ENCODE results near the gene GTPBP1.

GTPBP1 gene

DNA sequence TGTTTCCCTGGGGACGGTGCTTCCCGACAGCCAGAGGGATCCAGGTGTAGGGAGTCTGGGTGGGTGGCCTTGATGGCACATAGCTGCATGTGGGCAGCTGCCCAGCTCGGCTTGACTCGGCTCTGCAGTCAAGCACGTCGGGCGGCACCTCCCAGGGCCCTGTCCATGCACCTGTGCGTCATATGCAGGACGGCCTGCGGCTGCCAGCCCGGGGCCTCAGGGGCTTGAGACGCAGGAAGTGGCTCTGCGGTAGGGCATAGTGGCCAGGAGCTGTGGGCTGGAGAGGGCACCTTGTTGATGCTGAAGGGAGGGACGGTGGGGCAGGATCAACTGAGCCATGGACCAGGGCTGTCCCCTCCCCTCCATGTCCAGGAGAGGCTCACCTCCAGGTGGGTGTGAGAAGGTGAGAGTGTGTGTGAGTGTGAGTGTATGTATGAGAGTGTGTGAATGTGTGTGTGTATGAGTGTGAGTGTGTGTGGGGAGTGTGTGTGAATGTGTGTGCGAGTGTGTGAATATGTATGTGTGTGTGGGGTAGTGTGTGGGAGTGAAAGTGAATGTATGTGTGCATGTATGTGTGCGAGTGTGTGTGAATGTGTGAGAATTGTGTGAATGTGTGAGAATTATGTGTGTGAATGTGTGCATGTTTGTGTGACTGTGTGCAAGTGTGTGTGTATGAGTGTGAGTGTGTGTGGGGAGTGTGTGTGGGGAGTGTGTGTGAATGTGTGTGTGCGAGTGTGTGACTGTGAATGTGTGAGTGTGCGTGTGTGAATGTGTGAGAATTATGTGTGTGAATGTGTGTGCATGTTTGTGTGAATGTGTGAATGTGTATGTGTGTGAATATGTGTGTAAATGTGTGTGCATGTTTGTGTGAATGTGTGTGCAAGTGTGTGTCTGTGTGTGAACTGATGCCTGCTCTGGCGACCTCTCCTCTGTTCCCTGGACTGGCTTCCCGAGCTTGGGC lies 55.7 kb downstream of the GTPBP1 start:
- no peak for FAIRE-seq

DNA sequence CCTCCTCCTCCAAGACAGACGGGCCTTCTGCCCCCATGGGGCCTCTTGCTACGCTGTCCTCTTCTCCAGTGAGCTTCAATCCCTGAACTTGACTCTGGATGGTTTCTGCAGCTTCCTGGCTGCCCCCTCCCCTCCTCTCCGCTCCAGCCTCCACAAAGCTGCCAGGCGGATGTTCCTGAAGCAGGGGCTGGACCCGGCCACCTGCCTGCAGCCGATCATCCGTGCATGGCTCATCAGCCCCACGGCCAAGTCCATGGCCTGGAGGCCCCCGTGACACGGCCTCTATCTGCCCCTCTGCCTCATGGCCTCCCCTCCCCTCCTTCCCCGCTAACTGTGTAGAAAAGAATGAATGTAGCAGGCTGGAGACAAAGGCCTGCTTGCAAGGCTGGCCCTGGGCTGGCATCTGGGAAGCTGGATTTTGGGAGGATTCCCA lies 56.8 kb downstream of the GTPBP1 start:
- FAIRE-seq: no peak

DNA sequence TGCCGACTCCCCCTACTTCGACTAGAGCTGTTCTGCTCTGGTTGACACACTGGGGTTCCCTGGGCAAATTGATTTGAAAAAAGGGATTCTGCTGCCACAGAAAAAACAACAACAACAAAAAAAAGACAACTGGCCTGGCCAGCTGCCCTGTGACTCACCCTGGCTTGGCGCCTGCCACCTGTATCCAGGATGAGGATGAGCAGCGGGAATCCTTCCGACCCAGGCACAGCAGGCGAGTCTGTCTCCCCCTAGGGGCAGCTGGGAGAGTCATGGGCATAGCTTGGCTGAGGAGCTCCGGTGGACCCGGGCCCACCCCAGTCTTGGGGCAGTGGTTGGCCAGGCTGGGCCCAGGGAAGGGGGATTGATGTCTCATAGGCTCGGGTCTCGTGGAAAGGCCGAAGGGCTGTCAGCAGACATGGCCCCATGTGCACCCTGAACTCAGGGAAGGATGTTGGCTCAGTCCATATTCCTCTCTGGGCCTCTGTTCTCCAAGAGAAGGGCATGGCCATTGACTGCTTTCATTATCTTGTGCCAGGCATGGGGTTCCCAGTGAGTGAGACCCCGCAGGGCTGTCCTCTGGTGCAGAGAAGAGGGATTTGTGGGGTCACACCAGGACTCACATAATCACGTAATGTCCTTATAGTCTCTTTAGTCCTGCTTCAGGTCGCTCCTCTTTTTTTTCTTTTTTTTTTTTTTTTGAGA lies 60.5 kb downstream of the GTPBP1 start:
- no peak for FAIRE-seq

DNA sequence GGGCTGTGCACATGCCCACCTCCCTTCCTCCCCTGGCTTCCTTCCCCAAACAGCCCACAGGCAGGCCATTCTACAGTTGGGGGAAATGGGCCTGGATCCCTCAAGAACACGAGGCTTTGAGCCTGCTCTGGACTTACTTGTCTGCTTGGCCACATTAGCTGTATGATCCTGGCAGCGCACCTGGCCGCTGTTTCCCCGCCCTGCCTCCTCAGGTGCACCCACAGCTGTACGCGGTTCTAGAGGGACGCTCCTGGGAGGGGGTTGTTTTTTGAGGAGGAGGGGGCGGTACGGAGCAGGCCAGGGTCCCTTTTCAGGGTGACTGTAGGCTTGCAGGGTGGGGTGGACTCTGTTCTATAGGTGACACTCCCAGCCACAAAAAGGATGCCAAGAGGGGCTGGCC lies 61.6 kb downstream of the GTPBP1 start:
- FAIRE-seq: no peak

DNA sequence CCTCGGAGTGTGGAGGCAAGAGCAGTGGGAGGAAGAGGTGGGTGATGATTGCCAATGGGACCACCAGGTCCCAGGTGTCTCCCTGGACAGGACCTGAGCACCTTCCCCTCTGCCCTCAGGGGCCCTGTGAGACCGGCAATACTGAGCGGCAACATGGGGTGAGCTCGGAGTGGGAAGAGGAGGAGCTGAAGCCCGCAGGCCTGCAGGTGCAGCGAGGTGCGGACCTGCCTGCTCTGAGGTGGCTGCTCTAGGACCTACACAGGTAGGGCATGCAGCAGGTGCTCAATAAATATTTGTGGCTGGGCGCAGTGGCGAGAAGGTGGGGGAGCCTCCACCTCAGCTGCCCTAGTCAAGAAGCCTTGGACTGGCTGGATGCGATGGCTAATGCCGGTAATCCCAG lies 62.3 kb downstream of the GTPBP1 start:
- no peak for FAIRE-seq

DNA sequence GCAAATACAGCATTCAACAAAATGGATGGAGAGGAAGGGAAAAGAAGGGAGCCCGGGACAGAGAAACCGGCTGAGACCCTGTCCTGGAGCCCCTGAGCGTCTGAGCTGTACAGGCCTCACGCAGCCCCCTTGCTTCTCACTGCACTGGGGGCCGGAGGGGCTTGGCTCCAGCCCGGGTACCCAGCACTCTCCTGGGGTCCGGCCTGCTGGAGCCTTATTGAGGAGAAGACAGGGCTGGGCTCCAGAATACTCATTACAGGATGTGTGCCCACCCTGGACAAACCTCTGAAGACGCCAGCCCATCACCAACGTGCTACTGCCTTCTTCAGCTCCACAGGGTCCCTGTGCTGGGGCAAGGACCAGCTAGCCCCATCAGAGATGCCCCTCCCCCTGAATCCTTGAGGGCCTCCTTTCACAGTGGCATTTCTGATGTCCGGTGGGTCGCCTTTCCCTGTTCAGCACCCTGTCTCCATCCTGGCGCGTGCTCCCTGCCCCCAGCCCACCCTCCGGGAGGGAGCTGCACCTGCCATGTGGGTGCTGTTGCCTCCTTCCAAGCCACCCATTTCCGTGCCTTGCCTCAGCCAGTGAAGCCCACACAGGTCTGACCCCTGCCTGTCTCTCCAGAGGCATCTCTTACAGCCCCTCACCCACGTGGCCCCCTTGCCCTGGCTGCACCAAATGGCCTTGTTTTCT lies 64.7 kb downstream of the GTPBP1 start:
- no peak for FAIRE-seq

DNA sequence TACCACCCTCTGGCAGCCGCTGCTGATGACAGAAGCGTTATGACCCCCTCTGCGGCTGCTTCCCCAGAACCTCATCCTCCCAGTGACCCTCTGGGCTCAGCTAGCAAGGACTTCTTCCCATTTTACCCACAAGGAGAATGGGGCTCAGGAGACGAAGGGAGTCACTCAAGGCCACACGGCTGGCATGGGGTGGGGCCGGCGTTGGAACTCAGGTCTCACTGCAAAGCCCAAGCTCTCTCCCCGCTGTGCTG lies 66.8 kb downstream of the GTPBP1 start:
- FAIRE-seq: no peak

DNA sequence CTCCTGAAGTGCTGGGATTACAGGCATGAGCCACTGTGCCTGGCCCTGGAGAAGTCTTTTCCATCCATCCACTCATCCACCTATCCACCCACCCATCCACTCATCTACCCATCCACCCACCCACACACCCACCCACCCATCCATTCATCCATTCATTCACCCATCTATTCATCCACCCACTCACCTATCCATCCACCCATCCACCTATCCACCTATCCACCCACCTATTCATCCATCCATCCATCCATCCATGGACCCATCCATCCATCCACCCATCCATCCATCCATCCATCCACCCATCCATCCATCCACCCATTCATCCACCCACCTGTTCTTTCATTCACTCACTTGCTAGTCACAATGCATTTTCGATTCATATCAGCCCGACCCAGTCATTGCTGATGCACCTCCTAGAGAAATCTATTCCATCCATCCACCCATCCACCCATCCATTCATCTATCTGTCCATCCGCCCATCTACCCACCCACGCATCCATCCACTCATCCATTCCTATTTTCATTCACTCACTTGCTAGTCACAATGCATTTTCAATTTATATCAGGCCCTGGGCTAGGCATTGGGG lies 67.7 kb downstream of the GTPBP1 start:
- FAIRE-seq: no peak

DNA sequence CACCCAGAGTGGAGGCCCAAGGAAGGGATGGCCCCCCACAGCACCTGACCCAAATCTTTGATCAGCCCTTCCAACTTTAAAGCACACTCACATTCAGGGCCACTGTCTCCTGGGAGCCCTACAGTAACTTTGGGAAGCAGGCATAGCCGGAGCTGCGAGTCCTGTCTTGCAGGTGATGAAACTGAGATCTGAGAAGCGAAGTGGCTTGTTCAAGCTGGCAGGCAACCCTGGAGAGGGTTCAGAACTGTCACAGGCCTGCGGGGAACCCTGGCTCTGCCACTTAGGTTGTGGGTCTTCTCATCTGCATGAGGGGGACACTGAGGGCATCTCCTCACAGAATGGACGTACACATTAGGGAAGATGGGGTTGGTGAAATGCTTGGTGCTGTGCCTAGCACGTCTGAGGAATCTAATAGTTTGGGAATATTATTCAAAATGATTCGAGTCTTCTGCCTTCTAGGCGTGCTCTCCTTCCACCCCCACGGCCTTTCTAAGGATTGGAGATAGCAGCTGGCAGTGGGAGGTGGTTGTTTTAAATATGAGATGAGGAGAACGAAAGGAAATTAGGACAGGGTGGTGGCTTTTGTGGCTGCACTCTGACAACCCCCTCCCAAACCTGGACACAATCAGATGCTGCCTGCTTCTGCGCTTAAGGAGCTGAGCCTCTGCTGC lies 68.9 kb downstream of the GTPBP1 start:
- no peak for FAIRE-seq

DNA sequence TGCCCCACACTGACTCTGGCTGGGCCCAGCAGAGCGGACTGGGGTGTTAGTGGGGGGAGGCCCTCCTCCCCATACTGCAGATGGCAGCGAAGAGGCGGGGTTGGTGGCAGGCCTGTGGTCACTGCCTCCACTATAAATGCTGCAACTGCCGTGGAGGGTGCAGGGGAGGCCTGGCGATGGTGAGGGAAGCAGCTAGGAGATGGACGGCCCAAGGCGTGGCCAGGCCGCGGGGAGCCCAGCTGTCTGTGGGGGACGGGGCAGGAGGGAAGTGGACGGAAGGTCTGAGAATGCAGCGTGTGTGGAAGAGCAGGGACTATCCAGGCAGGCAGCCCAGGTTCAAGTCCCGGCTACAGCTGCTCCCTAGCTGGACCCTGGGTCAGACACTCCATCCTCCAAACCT lies 69.9 kb downstream of the GTPBP1 start:
- FAIRE-seq: no peak

DNA sequence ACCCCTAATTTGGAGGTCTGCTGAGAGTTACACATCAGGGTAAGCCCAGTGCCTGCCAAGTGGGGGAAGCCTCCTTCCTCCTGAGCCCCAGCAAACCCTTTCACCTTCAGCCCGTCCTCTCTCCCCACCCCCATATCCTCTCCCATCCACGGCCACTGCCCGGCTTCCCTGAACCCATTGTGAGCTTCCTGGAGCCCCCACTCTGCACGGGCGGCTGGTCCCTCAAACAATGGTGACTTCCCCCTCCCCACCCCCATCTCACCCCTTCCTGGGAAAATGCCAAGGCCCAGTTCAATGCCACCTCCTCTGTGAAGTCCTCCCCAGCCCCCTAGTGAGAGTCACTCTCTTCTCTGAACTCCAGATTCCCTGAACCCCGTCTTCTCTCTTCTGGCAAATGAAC lies 70.3 kb downstream of the GTPBP1 start:
- FAIRE-seq: no peak

DNA sequence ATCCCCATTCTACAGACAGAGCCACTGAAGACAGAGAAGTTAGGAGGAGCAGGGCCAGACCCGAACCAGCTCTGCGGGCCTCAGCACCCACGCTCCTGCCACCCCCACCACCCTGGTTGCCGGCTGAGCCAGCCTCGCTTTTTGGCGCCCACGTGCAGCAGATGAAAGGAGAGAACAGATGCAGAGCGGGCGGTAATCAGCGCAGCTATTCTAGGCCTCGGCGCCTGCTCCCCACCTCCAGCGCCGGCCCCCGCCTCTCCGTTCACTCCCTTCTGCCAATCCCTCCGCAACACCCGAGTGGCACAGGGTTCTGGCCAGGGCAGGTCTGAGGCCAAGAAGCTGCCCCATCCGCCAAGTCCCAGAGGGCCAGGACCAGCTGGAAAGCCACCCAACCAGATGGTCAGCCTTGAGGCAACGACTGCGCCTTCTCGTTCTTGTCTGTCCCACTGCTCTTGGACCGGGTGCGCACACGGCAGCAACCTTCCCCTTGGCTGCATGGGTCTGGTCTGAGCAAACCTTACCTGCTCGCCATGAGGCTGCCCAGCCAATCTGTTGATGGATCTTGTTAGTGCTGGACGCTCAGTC lies 71.4 kb downstream of the GTPBP1 start:
- FAIRE-seq: no peak

DNA sequence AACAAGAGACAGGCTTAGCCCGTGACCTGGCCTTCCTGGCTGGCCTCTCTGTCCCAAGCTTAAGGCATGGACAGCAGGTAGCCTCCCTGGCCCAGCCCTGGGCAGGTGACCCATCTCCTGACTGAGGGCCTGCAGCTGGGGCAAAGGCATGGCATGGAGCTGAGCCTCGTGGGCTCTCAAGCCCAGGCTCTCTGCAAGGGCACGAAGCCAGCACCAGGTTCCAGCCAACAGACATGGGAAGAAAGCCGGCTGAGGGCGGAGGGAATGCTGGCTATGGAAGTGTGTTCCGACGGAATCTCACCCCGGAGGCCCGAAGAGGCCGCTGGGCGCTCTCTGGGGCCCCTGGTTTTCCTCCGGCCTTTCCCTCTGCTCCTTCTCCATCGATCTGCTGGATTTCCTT lies 75.3 kb downstream of the GTPBP1 start:
- no peak for FAIRE-seq

DNA sequence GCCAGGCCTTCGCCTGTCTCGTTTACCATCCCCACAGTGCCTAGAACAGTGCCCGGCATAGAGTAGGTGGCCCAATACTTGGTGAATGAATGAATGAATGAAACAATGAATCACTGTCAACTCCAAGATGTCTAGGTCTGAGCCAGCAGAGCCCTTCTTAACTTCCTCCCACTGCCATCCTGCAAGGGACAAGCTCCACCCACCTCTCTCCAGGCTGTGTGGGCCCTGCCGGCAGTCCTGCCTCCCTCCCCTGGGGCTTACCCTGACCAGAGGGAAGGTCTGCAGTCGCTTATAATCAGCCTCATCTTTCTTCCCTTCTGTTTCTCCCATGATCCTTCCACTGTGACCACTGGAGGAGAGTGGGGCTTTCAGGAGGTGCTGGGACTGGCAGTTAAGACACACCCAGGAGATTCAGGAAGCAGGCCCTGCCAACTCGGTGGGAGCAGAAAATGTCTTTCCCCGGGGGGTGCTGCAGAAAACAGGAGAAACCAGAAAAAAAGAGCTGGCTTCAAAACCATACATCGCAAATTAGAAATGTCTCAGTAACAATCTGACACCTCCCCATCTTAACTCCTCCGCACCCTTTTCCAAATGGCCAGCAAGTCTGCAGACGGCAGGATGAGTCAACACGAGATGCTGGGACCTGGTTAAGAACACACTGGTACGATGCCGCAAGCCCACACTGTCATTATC lies 76.8 kb downstream of the GTPBP1 start:
- FAIRE-seq: no peak
